HG03039 (cell line): ENCODE results near the gene RFTN2.
"Not testable (repeated sequence)": the region's sequence is repeated elsewhere in the genome, so short reads cannot be mapped to it uniquely, and the experiment has no call there.

Experiments used
- ATAC-seq: cut with Tn5 transposase; IDR thresholded peaks from one replicate; pipeline ENCODE4 v1.9.1; 2021; ENCODE audit warnings: mild to moderate bottlenecking, moderate library complexity; ENCODE audit not compliant: unreplicated experiment

The RFTN2 gene

GRCh38 chr2:197675246-197675645 lies at the start of gene RFTN2:
RFTN2 (minus strand) TSS chr2:197675587; CDS start chr2:197675458, 129 bp downstream.
- no peak for ATAC-seq

GRCh38 chr2:197717863-197718262 lies 42.5 kb upstream of the RFTN2 start:
- no peak for ATAC-seq

GRCh38 chr2:197713271-197713670 lies 37.9 kb upstream of the RFTN2 start:
- no peak for ATAC-seq

GRCh38 chr2:197711578-197711977 lies 36.2 kb upstream of the RFTN2 start:
- no peak for ATAC-seq

GRCh38 chr2:197710424-197711042 lies 35.1 kb upstream of the RFTN2 start:
- ATAC-seq = peak; percentile 86

GRCh38 chr2:197709140-197709539 lies 33.8 kb upstream of the RFTN2 start:
- not testable (repeated sequence) for ATAC-seq

- no peak for ATAC-seq
Observed at GRCh38 chr2:197708331-197708730, 32.9 kb upstream of the RFTN2 start.

GRCh38 chr2:197707316-197708213 lies 32.2 kb upstream of the RFTN2 start:
- no peak for ATAC-seq

- ATAC-seq = no peak
Observed at GRCh38 chr2:197706839-197707207, 31.4 kb upstream of the RFTN2 start.

- no peak for ATAC-seq
Observed at GRCh38 chr2:197705912-197706838, 30.8 kb upstream of the RFTN2 start.

- ATAC-seq = peak; percentile 87
Observed at GRCh38 chr2:197705121-197705911, 29.9 kb upstream of the RFTN2 start, which contains the start of gene MARS2. MARS2 (plus strand) TSS chr2:197705369; CDS start chr2:197705406, 37 bp downstream.

GRCh38 chr2:197704434-197705120 lies 29.2 kb upstream of the RFTN2 start:
- ATAC-seq = peak; percentile 31

GRCh38 chr2:197700960-197701359 lies 25.6 kb upstream of the RFTN2 start:
- ATAC-seq = no peak

GRCh38 chr2:197699724-197700123 lies 24.3 kb upstream of the RFTN2 start:
- ATAC-seq = not testable (repeated sequence)

GRCh38 chr2:197696571-197696970 lies 21.2 kb upstream of the RFTN2 start:
- ATAC-seq = not testable (repeated sequence)

GRCh38 chr2:197695971-197696370 lies 20.6 kb upstream of the RFTN2 start:
- not testable (repeated sequence) for ATAC-seq

- ATAC-seq = not testable (repeated sequence)
Observed at GRCh38 chr2:197695206-197695605, 19.8 kb upstream of the RFTN2 start.

GRCh38 chr2:197677483-197677882 lies 2.1 kb upstream of the RFTN2 start:
- no peak for ATAC-seq

GRCh38 chr2:197677056-197677455 lies 1.7 kb upstream of the RFTN2 start:
- no peak for ATAC-seq
